PC-9 (cell line): ENCODE data around the gene EFCAB11. TPM values are rescaled to one million over a fixed set of nuclear protein-coding genes. Genes with fewer than 3 reads are reported as not detected.

Experiments
- BruUV-seq: library from RNA; stranded (reverse); fragments of 400-500 nt; replicated peaks from 2 replicates; lab custom pipeline; 2021; lab: Mats Ljungman, UMichigan
- CTCF ChIA-PET: fragments of 300-600 bp; sonication (Branson Sonifier 250); formaldehyde crosslinking; loops from one replicate; lab custom pipeline; 2022; ENCODE audit warnings: antibody characterized with exemption; lab: Charles Lee
- POLR2A ChIA-PET: fragments of 300-600 bp; sonication (Branson Sonifier 250); formaldehyde crosslinking; loops from one replicate; lab custom pipeline; 2022; ENCODE audit warnings: antibody characterized with exemption; ENCODE audit not compliant: unreplicated experiment; lab: Charles Lee
- DNase-seq, 2 experiments: peaks; one replicate each; pipeline versions ENCODE4 v3.0.0 to v3.0.0-alpha.2; 2015 to 2022; ENCODE audit warnings: mixed read lengths in 1 of 2
- H2AFZ ChIP-seq: fragments of 200-600 bp; sonication (generic); 2 replicates; pipeline ENCODE4 v1.8.1; 2017; ENCODE audit warnings: antibody characterized with exemption
- H3F3A ChIP-seq: fragments of 200-600 bp; sonication (generic); 2 replicates; pipeline ENCODE4 v1.8.1; 2017; ENCODE audit warnings: antibody characterized with exemption, mild to moderate bottlenecking, low read depth; ENCODE audit not compliant: insufficient read depth
- H3K27ac ChIP-seq: fragments of 200-600 bp; sonication (generic); 2 replicates; pipeline ENCODE4 v1.6.1; 2016; ENCODE audit warnings: mixed run types
- H3K27me3 ChIP-seq: fragments of 200-600 bp; sonication (generic); 2 replicates; pipeline ENCODE4 v1.6.1; 2016; ENCODE audit warnings: low read depth, mixed run types; ENCODE audit not compliant: insufficient read depth
- H3K36me3 ChIP-seq: fragments of 200-600 bp; sonication (generic); 2 replicates; pipeline ENCODE4 v1.6.1; 2016; ENCODE audit warnings: low read depth, mixed run types
- H3K4me1 ChIP-seq: fragments of 200-600 bp; sonication (generic); replicated peaks from 2 replicates; pipeline ENCODE4 v1.6.1; 2016; ENCODE audit warnings: mixed run types; ENCODE audit not compliant: insufficient read depth
- H3K4me2 ChIP-seq: fragments of 200-600 bp; sonication (generic); 2 replicates; pipeline ENCODE4 v1.6.1; 2017; ENCODE audit warnings: mixed run types
- H3K4me3 ChIP-seq: fragments of 200-600 bp; sonication (generic); 2 replicates; pipeline ENCODE4 v1.6.1; 2016; ENCODE audit warnings: mixed run types
- H3K79me2 ChIP-seq: fragments of 200-600 bp; sonication (generic); 2 replicates; pipeline ENCODE4 v1.6.1; 2017; ENCODE audit warnings: low read depth, mixed run types
- H3K9me2 ChIP-seq: fragments of 200-600 bp; sonication (generic); 2 replicates; pipeline ENCODE4 v1.8.1; 2017; ENCODE audit warnings: mild to moderate bottlenecking; ENCODE audit not compliant: insufficient read depth
- H3K9me3 ChIP-seq: fragments of 200-600 bp; sonication (generic); 2 replicates; pipeline ENCODE4 v1.8.1; 2016; ENCODE audit warnings: low read depth; ENCODE audit not compliant: insufficient read depth
- H4K20me1 ChIP-seq: fragments of 200-600 bp; sonication (generic); 2 replicates; pipeline ENCODE4 v1.8.1; 2017; ENCODE audit not compliant: insufficient read depth
- EZH2 ChIP-seq: fragments of 200-600 bp; sonication (generic); IDR thresholded peaks from 2 replicates; pipeline ENCODE4 v1.8.0; 2017; ENCODE audit warnings: antibody characterized with exemption, low read depth
- intact Hi-C: fragments of 100-400 bp; cut with micrococcal nuclease; formaldehyde crosslinking; loops from one replicate; pipeline ENCODE4 v1.10.0; 2022; ENCODE audit not compliant: unreplicated experiment
- total RNA-seq: library from RNA; stranded (reverse); gene quantifications from 2 replicates; pipeline ENCODE4 v1.2.3, GENCODE V29; 2021
- TF ChIP-seq, protein P1 (sequence below): fragments of 200-600 bp; sonication (generic); conservative IDR thresholded peaks from 2 replicates; pipeline ENCODE4 v1.6.1; 2017; ENCODE audit warnings: mixed run types, antibody characterized with exemption, mild to moderate bottlenecking, moderate library complexity

The EFCAB11 gene
- total RNA-seq, 1 experiment from 2014 or later = 8.4 TPM

- Histone ChIP-seq H3K27ac (no peak overlapping the region), H3K36me3 (no peaks in the 10 kb centered on the region), H3K79me2 (no peaks in the 10 kb centered on the region), H4K20me1 (no peaks in the 10 kb centered on the region), H3K4me3 (no peak overlapping the region), H3K9me3 (no peaks in the 10 kb centered on the region), H2AFZ (no peak overlapping the region), H3F3A (no peaks in the 10 kb centered on the region), H3K9me2 (no peaks in the 10 kb centered on the region), H3K27me3 (no peaks in the 10 kb centered on the region), H3K4me2 (no peak overlapping the region), H3K4me1 (no peaks in the 10 kb centered on the region)
- BruUV-seq = no TSS peak
- POLR2A ChIA-PET = no interaction called here
- CTCF ChIA-PET = no interaction called here
- no peak for DNase-seq
- TF ChIP-seq, protein P1, sequence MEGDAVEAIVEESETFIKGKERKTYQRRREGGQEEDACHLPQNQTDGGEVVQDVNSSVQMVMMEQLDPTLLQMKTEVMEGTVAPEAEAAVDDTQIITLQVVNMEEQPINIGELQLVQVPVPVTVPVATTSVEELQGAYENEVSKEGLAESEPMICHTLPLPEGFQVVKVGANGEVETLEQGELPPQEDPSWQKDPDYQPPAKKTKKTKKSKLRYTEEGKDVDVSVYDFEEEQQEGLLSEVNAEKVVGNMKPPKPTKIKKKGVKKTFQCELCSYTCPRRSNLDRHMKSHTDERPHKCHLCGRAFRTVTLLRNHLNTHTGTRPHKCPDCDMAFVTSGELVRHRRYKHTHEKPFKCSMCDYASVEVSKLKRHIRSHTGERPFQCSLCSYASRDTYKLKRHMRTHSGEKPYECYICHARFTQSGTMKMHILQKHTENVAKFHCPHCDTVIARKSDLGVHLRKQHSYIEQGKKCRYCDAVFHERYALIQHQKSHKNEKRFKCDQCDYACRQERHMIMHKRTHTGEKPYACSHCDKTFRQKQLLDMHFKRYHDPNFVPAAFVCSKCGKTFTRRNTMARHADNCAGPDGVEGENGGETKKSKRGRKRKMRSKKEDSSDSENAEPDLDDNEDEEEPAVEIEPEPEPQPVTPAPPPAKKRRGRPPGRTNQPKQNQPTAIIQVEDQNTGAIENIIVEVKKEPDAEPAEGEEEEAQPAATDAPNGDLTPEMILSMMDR = no peak
- TF ChIP-seq EZH2 = no peak
- intact Hi-C loops = no loop called here
These were observed 89.4 kb downstream of the EFCAB11 start for GRCh38 chr14:89865153-89865552.

DNA sequence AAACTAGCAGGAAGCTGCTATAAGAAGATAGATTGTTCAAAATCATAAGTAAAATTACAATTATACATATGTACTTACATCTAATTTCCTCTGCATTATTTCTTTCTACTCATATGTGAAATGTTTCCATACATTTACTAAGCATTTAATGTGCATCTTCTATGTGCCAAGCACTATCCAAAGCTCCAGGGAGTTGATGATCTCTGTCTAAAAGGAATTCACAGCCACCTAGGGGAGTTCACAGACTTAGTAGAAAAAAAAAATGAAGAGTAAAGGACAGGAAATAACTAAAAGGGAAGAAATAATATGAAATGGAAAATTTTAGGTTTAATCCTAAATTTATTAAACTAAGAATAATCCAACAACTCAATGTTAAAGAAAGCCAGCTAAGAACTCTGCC, 91.7 kb downstream of the EFCAB11 start:
- TF ChIP-seq EZH2 = no peak
- TF ChIP-seq, protein P1 = no peak
- CTCF ChIA-PET = no interaction called here
- no TSS peak for BruUV-seq
- no peaks in the 10 kb centered on the region for H3K9me2 ChIP-seq
- H3K4me3 ChIP-seq = no peak overlapping the region
- intact Hi-C loops = no loop called here
- no peaks in the 10 kb centered on the region for H3K79me2 ChIP-seq
- H2AFZ ChIP-seq = no peak overlapping the region
- H3K27ac ChIP-seq = no peak overlapping the region
- no peaks in the 10 kb centered on the region for H3F3A ChIP-seq
- no peaks in the 10 kb centered on the region for H3K4me1 ChIP-seq
- H3K27me3 ChIP-seq = no peaks in the 10 kb centered on the region
- no peaks in the 10 kb centered on the region for H3K9me3 ChIP-seq
- H4K20me1 ChIP-seq = no peaks in the 10 kb centered on the region
- POLR2A ChIA-PET = no interaction called here
- no peak for DNase-seq
- no peaks in the 10 kb centered on the region for H3K36me3 ChIP-seq
- no peak overlapping the region for H3K4me2 ChIP-seq

DNA sequence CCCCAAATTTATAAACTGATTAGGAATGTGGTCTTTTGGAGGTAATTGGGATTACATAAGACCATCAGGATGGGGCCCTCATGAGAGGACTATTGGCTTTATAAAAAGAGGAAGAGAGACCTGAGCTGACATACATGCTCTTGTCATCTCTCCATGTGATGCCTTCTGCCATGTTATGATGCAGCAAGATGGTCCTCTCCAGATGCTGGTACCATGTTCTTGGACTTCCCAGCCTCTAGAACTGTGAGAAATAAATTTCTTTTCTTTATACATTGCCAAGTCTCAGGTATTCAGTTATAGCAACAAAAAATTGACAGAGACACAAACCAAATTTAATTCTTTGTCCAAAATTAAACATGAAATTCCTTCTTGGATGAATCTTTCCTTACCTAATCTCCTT, 92.9 kb downstream of the EFCAB11 start:
- intact Hi-C loops = no loop called here
- DNase-seq = no peak
- TF ChIP-seq EZH2 = no peak
- TF ChIP-seq, protein P1 = no peak
- Histone ChIP-seq H3K4me3 (no peak overlapping the region), H2AFZ (no peak overlapping the region), H4K20me1 (no peaks in the 10 kb centered on the region), H3K9me3 (no peaks in the 10 kb centered on the region), H3K79me2 (no peaks in the 10 kb centered on the region), H3K4me2 (no peak overlapping the region), H3K4me1 (no peaks in the 10 kb centered on the region), H3K27me3 (no peaks in the 10 kb centered on the region), H3K9me2 (no peaks in the 10 kb centered on the region), H3K36me3 (no peaks in the 10 kb centered on the region), H3K27ac (no peak overlapping the region), H3F3A (no peaks in the 10 kb centered on the region)
- POLR2A ChIA-PET = no interaction called here
- CTCF ChIA-PET = no interaction called here
- no TSS peak for BruUV-seq
